CD14-positive monocyte (primary cell): ENCODE measurements around the gene REEP3. TPM values are rescaled to one million over a fixed set of nuclear protein-coding genes. Genes with fewer than 3 reads are reported as not detected.

Experiments used
- DNase-seq, 3 donors: peaks; one replicate each; pipeline ENCODE4 v3.0.0-alpha.2; 2011 to 2022
- H2AFZ ChIP-seq: 2 replicates; pipeline ENCODE4 v1.6.0; 2012; ENCODE audit warnings: mild to moderate bottlenecking, low read depth, low read length, inconsistent platforms; ENCODE audit not compliant: insufficient read depth, poor library complexity, severe bottlenecking
- H3K27ac ChIP-seq, 2 donors: 1 replicate in 1 of 2; 2 replicates in 1 of 2; pipeline ENCODE4 v1.5.1; 2012 to 2013; ENCODE audit warnings: low read length in 2 of 2, control low read depth in 1 of 2, inconsistent platforms in 1 of 2, low read depth in 1 of 2, mild to moderate bottlenecking in 1 of 2
- H3K27me3 ChIP-seq, 2 donors: one replicate each; pipeline versions ENCODE4 v1.6.0 to v1.6.1; 2011 to 2013; ENCODE audit warnings: low read length in 2 of 2; ENCODE audit not compliant: control insufficient read depth in 2 of 2, insufficient read depth in 2 of 2
- H3K36me3 ChIP-seq, 2 donors: replicated peaks in 1 of 2; 1 replicate in 1 of 2; 2 replicates in 1 of 2; pipeline versions ENCODE4 v1.5.1 to v1.6.1; 2012 to 2013; ENCODE audit warnings: low read length in 2 of 2, control low read depth in 1 of 2, inconsistent platforms in 1 of 2, mild to moderate bottlenecking in 1 of 2; ENCODE audit not compliant: insufficient read depth in 2 of 2, control insufficient read depth in 1 of 2
- H3K4me1 ChIP-seq, 2 donors: 1 replicate in 1 of 2; 2 replicates in 1 of 2; pipeline versions ENCODE4 v1.5.1 to v1.6.1; 2012 to 2013; ENCODE audit warnings: low read length in 2 of 2, control low read depth in 1 of 2, inconsistent platforms in 1 of 2, mild to moderate bottlenecking in 1 of 2, moderate library complexity in 1 of 2; ENCODE audit not compliant: insufficient read depth in 2 of 2, control insufficient read depth in 1 of 2
- H3K4me2 ChIP-seq: replicated peaks from 2 replicates; pipeline ENCODE3; 2012; ENCODE audit warnings: low read length, moderate library complexity, mild to moderate bottlenecking; ENCODE audit not compliant: poor library complexity, severe bottlenecking; ENCODE audit errors: extremely low read depth
- H3K4me3 ChIP-seq, 3 experiments: fragments of 200-600 bp in 1 of 3; sonication (generic) in 1 of 3; replicated peaks in 1 of 3; 1 replicate in 2 of 3; 2 replicates in 1 of 3; pipeline ENCODE4 v1.5.1; 2011 to 2013; ENCODE audit warnings: low read length in 3 of 3, mild to moderate bottlenecking in 3 of 3, control low read depth in 2 of 3, low read depth in 2 of 3, inconsistent platforms in 1 of 3, moderate library complexity in 1 of 3
- H3K79me2 ChIP-seq: 2 replicates; pipeline ENCODE4 v1.6.0; 2012; ENCODE audit warnings: mild to moderate bottlenecking, control low read depth, inconsistent platforms, low read length, moderate library complexity; ENCODE audit not compliant: insufficient read depth
- H3K9ac ChIP-seq: 2 replicates; pipeline ENCODE4 v1.6.0; 2017; ENCODE audit warnings: low read length, mild to moderate bottlenecking; ENCODE audit not compliant: insufficient read depth, poor library complexity, severe bottlenecking
- H3K9me3 ChIP-seq, 2 donors: replicated peaks in 1 of 2; 1 replicate in 1 of 2; 2 replicates in 1 of 2; pipeline versions ENCODE4 v1.5.1 to v1.6.1; 2012 to 2013; ENCODE audit warnings: low read length in 2 of 2, control low read depth in 1 of 2; ENCODE audit not compliant: control insufficient read depth in 1 of 2, insufficient read depth in 1 of 2
- H4K20me1 ChIP-seq: 2 replicates; pipeline ENCODE4 v1.6.0; 2012; ENCODE audit warnings: mild to moderate bottlenecking, low read length, control low read depth, moderate library complexity; ENCODE audit not compliant: insufficient read depth
- H3K27ac Mint-ChIP-seq, 7 donors: one replicate each; pipeline ENCODE4 v1.8.0; 2020; ENCODE audit warnings: mild to moderate bottlenecking in 7 of 7, mixed read lengths in 7 of 7, moderate library complexity in 6 of 7, inconsistent platforms in 2 of 7
- H3K27me3 Mint-ChIP-seq, 3 donors: one replicate each; pipeline ENCODE4 v1.8.0; 2021 to 2022; ENCODE audit warnings: low read depth in 3 of 3, mild to moderate bottlenecking in 3 of 3, mixed read lengths in 3 of 3, moderate library complexity in 3 of 3, inconsistent platforms in 1 of 3
- H3K36me3 Mint-ChIP-seq, 2 donors: one replicate each; pipeline ENCODE4 v1.8.0; 2020; ENCODE audit warnings: mixed read lengths in 2 of 2, inconsistent platforms in 1 of 2, mild to moderate bottlenecking in 1 of 2
- H3K4me1 Mint-ChIP-seq: one replicate; pipeline ENCODE4 v1.8.0; 2020; ENCODE audit warnings: mild to moderate bottlenecking, mixed read lengths
- H3K4me3 Mint-ChIP-seq, 2 donors: one replicate each; pipeline ENCODE4 v1.8.0; 2020; ENCODE audit warnings: mild to moderate bottlenecking in 2 of 2, mixed read lengths in 2 of 2, moderate library complexity in 1 of 2
- H3K9me3 Mint-ChIP-seq, 7 donors: one replicate each; pipeline ENCODE4 v1.8.0; 2020 to 2022; ENCODE audit warnings: mixed read lengths in 7 of 7, mild to moderate bottlenecking in 6 of 7, moderate library complexity in 6 of 7, inconsistent platforms in 2 of 7
- CTCF ChIP-seq: fragments of 200-600 bp; IDR thresholded peaks from one replicate; pipeline ENCODE4 v1.8.0; 2022; ENCODE audit warnings: antibody characterized with exemption, mild to moderate bottlenecking
- WGBS: methylation state at CpG from one replicate; pipeline ENCODE4 v1.1.5; 2013; ENCODE audit warnings: missing lambda C conversion rate; ENCODE audit not compliant: insufficient coverage; 5-methylcytosine and 5-hydroxymethylcytosine counted together
- intact Hi-C, 2 donors: fragments of 100-400 bp; cut with micrococcal nuclease; formaldehyde crosslinking; loops; one replicate each; pipeline versions ENCODE4 v1.15.0 to v1.15.1; 2023
- polyA plus RNA-seq, 3 donors: library from polyadenylated mRNA; depleted of rRNA in 1 of 3; unstranded in 2 of 3; stranded (reverse) in 1 of 3; fragments of 300-500 nt in 2 of 3; fragments of >200 nt in 1 of 3; fragmentation: Illumina TruSeq in 2 of 3; gene quantifications; 1 replicate in 2 of 3; 2 replicates in 1 of 3; pipeline ENCODE4 v1.2.3, GENCODE V29; 2012 to 2021
- small RNA-seq: library from RNA; depleted of rRNA; stranded (forward); fragments of <200 nt; gene quantifications from one replicate; pipeline ENCODE3, GENCODE V24; 2012; ENCODE audit warnings: low read depth; ENCODE audit not compliant: insufficient read length

The REEP3 gene
- polyA plus RNA-seq, 3 donors = 9.1 to 17.7 (median 17.7) TPM

- H3K27me3 ChIP-seq = no peaks in the 10 kb centered on the region
- TF ChIP-seq CTCF = no peak
- no peak for DNase-seq
- H3K36me3 ChIP-seq = no peaks in the 10 kb centered on the region
- no peaks in the 10 kb centered on the region for H3K4me1 ChIP-seq
- H3K27ac ChIP-seq = no peak overlapping the region
- H3K36me3 Mint-ChIP-seq = no peaks in the 10 kb centered on the region
- H3K4me2 ChIP-seq = no peak overlapping the region
- 97% methylated on average over 6 of the region's 7 CpGs for WGBS
- H3K79me2 ChIP-seq = no peaks in the 10 kb centered on the region
- H2AFZ ChIP-seq = no peak overlapping the region
- peaks cover 0 to 1% (median 0%) of the 10 kb centered on the region in 3 donors for H3K27me3 Mint-ChIP-seq
- no peaks in the 10 kb centered on the region for H3K9me3 ChIP-seq
- peak overlapping the region in 1 of 7 donors; percentile 12 for H3K27ac Mint-ChIP-seq
- no peak overlapping the region for H3K4me3 Mint-ChIP-seq
- peaks cover 5% of the 10 kb centered on the region for H3K4me1 Mint-ChIP-seq
- H3K9ac ChIP-seq = no peak overlapping the region
- intact Hi-C loops = no loop called here
- H3K4me3 ChIP-seq = no peak overlapping the region
- no peaks in the 10 kb centered on the region for H3K9me3 Mint-ChIP-seq
- no peaks in the 10 kb centered on the region for H4K20me1 ChIP-seq
Measured at GRCh38 chr10:63673246-63673645, 152.0 kb downstream of the REEP3 start.

DNA sequence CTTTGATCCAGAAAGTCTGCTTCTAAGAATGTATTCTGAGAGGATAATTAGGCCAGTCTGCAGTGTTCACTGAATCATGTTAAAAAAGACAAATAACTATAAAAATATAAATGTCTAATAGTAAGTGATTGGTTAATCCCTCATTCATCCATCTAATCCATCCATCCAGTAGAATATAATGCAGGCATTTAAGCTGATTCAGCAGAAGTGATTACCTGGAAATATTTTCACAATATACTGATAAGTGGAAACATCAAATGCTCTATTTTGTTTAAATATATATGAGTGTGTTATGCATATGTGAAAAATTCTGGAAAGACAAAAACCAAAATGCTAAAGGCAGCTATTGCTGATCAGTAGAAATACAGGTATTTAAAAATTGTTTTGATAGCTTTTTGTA lies 152.6 kb downstream of the REEP3 start:
- H3K4me2 ChIP-seq = no peak overlapping the region
- H3K9ac ChIP-seq = no peak overlapping the region
- intact Hi-C loops = no loop called here
- no peak overlapping the region for H3K27ac ChIP-seq
- no peaks in the 10 kb centered on the region for H3K79me2 ChIP-seq
- TF ChIP-seq CTCF = no peak
- no peaks in the 10 kb centered on the region for H3K9me3 ChIP-seq
- H3K4me1 ChIP-seq = no peaks in the 10 kb centered on the region
- H3K27me3 Mint-ChIP-seq = peaks cover 0 to 1% (median 0%) of the 10 kb centered on the region in 3 donors
- no peaks in the 10 kb centered on the region for H3K36me3 Mint-ChIP-seq
- no peak for DNase-seq
- no peaks in the 10 kb centered on the region for H3K9me3 Mint-ChIP-seq
- no peaks in the 10 kb centered on the region for H4K20me1 ChIP-seq
- no peaks in the 10 kb centered on the region for H3K27me3 ChIP-seq
- H3K36me3 ChIP-seq = no peaks in the 10 kb centered on the region
- no peak overlapping the region for H3K27ac Mint-ChIP-seq
- no peak overlapping the region for H3K4me3 ChIP-seq
- no peak overlapping the region for H2AFZ ChIP-seq
- peaks cover 5% of the 10 kb centered on the region for H3K4me1 Mint-ChIP-seq
- no peak overlapping the region for H3K4me3 Mint-ChIP-seq

Small RNAs within 50 kb of the gene (small RNA-seq; reads per million reads assigned to genes)
- not detected for gene AC022022.1

Other genes starting within 250 kb of the REEP3 start
- gene JMJD1C, start 55.4 kb upstream of the REEP3 start, polyA plus RNA-seq = 10 to 100 TPM; 27.8 to 84.8 (median 46.5) TPM